SK-N-SH (cell line): ENCODE data around the gene PLAC1. TPM values are rescaled to one million over a fixed set of nuclear protein-coding genes. Genes with fewer than 3 reads are reported as not detected.

Experiments
- CTCF ChIA-PET: fragments of 300-600, 350-600 bp; formaldehyde crosslinking; extraction: SDS; loops from one replicate; lab custom pipeline; 2021; lab: Yijun Ruan, JAX
- POLR2A ChIA-PET: fragments of 350-600 bp; sonication (Branson Sonifier 250); formaldehyde crosslinking; extraction: SDS; loops from one replicate; lab custom pipeline; 2020; ENCODE audit warnings: antibody characterized with exemption, inconsistent platforms; lab: Yijun Ruan, JAX
- DNase-seq: peaks from one replicate; pipeline ENCODE4 v3.0.0; 2012
- H2AFZ ChIP-seq: fragments of 200-600 bp; sonication (generic); 2 replicates; pipeline ENCODE4 v1.8.1; 2016; ENCODE audit warnings: antibody characterized with exemption, mild to moderate bottlenecking, low read depth
- H3F3A ChIP-seq: fragments of 200-600 bp; sonication (generic); replicated peaks from 2 replicates; pipeline ENCODE3; 2016; ENCODE audit warnings: antibody characterized with exemption, mild to moderate bottlenecking; ENCODE audit not compliant: insufficient read depth
- H3K27ac ChIP-seq, 2 experiments: fragments of 200-500 bp in 1 of 2; fragments of 200-600 bp in 1 of 2; sonication (Bioruptor generic) in 1 of 2; sonication (generic), shearing (Covaris generic) in 1 of 2; 2 replicates each; pipeline versions ENCODE4 v1.5.1 to v1.6.1; 2014 to 2016; ENCODE audit warnings: low read depth in 2 of 2, inconsistent platforms in 1 of 2, low read length in 1 of 2, mild to moderate bottlenecking in 1 of 2, mixed read lengths in 1 of 2
- H3K27me3 ChIP-seq: fragments of 200-600 bp; sonication (generic), shearing (Covaris generic); 2 replicates; pipeline ENCODE4 v1.6.1; 2016; ENCODE audit warnings: mixed run types; ENCODE audit not compliant: insufficient read depth
- H3K36me3 ChIP-seq, 2 experiments: fragments of 200-500 bp in 1 of 2; fragments of 200-600 bp in 1 of 2; sonication (Bioruptor generic) in 1 of 2; sonication (generic) in 1 of 2; replicated peaks in 1 of 2; 2 replicates each; pipeline versions ENCODE3 to v1.5.1; 2014 to 2016; ENCODE audit warnings: low read length in 1 of 2, mild to moderate bottlenecking in 1 of 2; ENCODE audit not compliant: insufficient read depth in 2 of 2, control insufficient read depth in 1 of 2
- H3K4me1 ChIP-seq, 2 experiments: fragments of 200-500 bp in 1 of 2; fragments of 200-600 bp in 1 of 2; sonication (Bioruptor generic) in 1 of 2; sonication (generic), shearing (Covaris generic) in 1 of 2; 2 replicates each; pipeline versions ENCODE4 v1.5.1 to v1.6.1; 2014 to 2016; ENCODE audit warnings: low read depth in 1 of 2, low read length in 1 of 2, mixed run types in 1 of 2; ENCODE audit not compliant: insufficient read depth in 2 of 2, control insufficient read depth in 1 of 2
- H3K4me2 ChIP-seq: fragments of 200-600 bp; sonication (generic), shearing (Covaris generic); 2 replicates; pipeline ENCODE4 v1.6.1; 2017; ENCODE audit warnings: mixed run types
- H3K4me3 ChIP-seq, 2 experiments: fragments of 200-500 bp in 1 of 2; fragments of 200-600 bp in 1 of 2; sonication (Bioruptor generic) in 1 of 2; sonication (generic), shearing (Covaris generic) in 1 of 2; 2 replicates each; pipeline versions ENCODE4 v1.5.1 to v1.8.1; 2014 to 2016; ENCODE audit warnings: low read depth in 2 of 2, inconsistent platforms in 1 of 2, low read length in 1 of 2, mild to moderate bottlenecking in 1 of 2, mixed read lengths in 1 of 2, moderate library complexity in 1 of 2
- H3K79me2 ChIP-seq: fragments of 200-600 bp; sonication (generic); 2 replicates; pipeline ENCODE4 v1.8.1; 2017; ENCODE audit warnings: mild to moderate bottlenecking; ENCODE audit not compliant: insufficient read depth
- H3K9ac ChIP-seq: fragments of 200-600 bp; sonication (generic); 2 replicates; pipeline ENCODE4 v1.6.1; 2017; ENCODE audit warnings: mixed run types
- H3K9me2 ChIP-seq: fragments of 200-600 bp; sonication (generic); 2 replicates; pipeline ENCODE4 v1.6.1; 2017; ENCODE audit warnings: mixed run types
- H3K9me3 ChIP-seq: fragments of 200-600 bp; sonication (generic); 2 replicates; pipeline ENCODE4 v1.6.1; 2017; ENCODE audit warnings: mixed run types, mild to moderate bottlenecking, moderate library complexity
- H4K20me1 ChIP-seq: fragments of 200-600 bp; sonication (generic); 2 replicates; pipeline ENCODE4 v1.6.1; 2017; ENCODE audit warnings: mild to moderate bottlenecking, mixed run types; ENCODE audit not compliant: insufficient read depth
- CHD2 ChIP-seq: fragments of 150-350 bp; IDR thresholded peaks from 2 replicates; pipeline ENCODE4 v1.6.1; 2018; ENCODE audit warnings: low read length; ENCODE audit not compliant: partially characterized antibody
- FOSL2 ChIP-seq: IDR thresholded peaks from 2 replicates; pipeline ENCODE4 v1.4.0; 2012; ENCODE audit warnings: low read depth, mild to moderate bottlenecking, moderate library complexity, borderline replicate concordance
- FOXM1 ChIP-seq: IDR thresholded peaks from 2 replicates; pipeline ENCODE4 v1.4.0; 2012; ENCODE audit warnings: low read depth, mild to moderate bottlenecking
- GABPA ChIP-seq: IDR thresholded peaks from 2 replicates; pipeline ENCODE4 v1.4.0; 2012; ENCODE audit warnings: low read depth, mild to moderate bottlenecking
- GATA2 ChIP-seq: sonication (generic); formaldehyde crosslinking; IDR thresholded peaks from 2 replicates; pipeline ENCODE4 v1.5.0; 2020; ENCODE audit warnings: mild to moderate bottlenecking, missing genetic modification reagents
- MEF2A ChIP-seq: IDR thresholded peaks from 2 replicates; pipeline ENCODE4 v1.4.0; 2012; ENCODE audit warnings: low read depth, borderline replicate concordance
- MXI1 ChIP-seq: IDR thresholded peaks from 2 replicates; pipeline ENCODE4 v1.6.1; 2012; ENCODE audit warnings: mild to moderate bottlenecking, low read depth, low read length, improper control_type of control experiment
- NFIC ChIP-seq: IDR thresholded peaks from 2 replicates; pipeline ENCODE4 v1.4.0; 2012; ENCODE audit warnings: borderline replicate concordance
- NRF1 ChIP-seq: IDR thresholded peaks from 2 replicates; pipeline ENCODE4 v1.6.1; 2012; ENCODE audit warnings: low read depth, mild to moderate bottlenecking, low read length
- POLR2AphosphoS5 ChIP-seq: IDR thresholded peaks from 2 replicates; pipeline ENCODE4 v1.6.1; 2012; ENCODE audit warnings: low read depth, low read length
- RAD21 ChIP-seq: IDR thresholded peaks from 2 replicates; pipeline ENCODE4 v1.6.1; 2012; ENCODE audit warnings: mild to moderate bottlenecking, low read length
- RFX5 ChIP-seq: IDR thresholded peaks from 2 replicates; pipeline ENCODE4 v1.6.1; 2012; ENCODE audit warnings: mild to moderate bottlenecking, improper control_type of control experiment, low read length
- SIN3A ChIP-seq: IDR thresholded peaks from 2 replicates; pipeline ENCODE4 v1.6.1; 2012; ENCODE audit warnings: low read depth, mild to moderate bottlenecking, low read length, moderate library complexity, borderline replicate concordance
- SMC3 ChIP-seq: IDR thresholded peaks from 2 replicates; pipeline ENCODE4 v1.6.1; 2012; ENCODE audit warnings: low read depth, low read length, improper control_type of control experiment
- TCF12 ChIP-seq: IDR thresholded peaks from 2 replicates; pipeline ENCODE4 v1.4.0; 2012
- YY1 ChIP-seq: IDR thresholded peaks from 2 replicates; pipeline ENCODE4 v1.4.0; 2012; ENCODE audit warnings: low read depth, mild to moderate bottlenecking
- polyA plus RNA-seq, 3 experiments: library from polyadenylated mRNA; depleted of rRNA; stranded (reverse); fragments of >200 nt; gene quantifications; 2 replicates each; pipeline ENCODE4 v1.2.3, GENCODE V29; 2012
- TF ChIP-seq, protein P1 (sequence below): fragments of 200-600 bp; sonication (generic); IDR thresholded peaks from 2 replicates; pipeline ENCODE4 v1.6.1; 2017; ENCODE audit warnings: antibody characterized with exemption, mild to moderate bottlenecking, moderate library complexity
- TF ChIP-seq, protein P2 (sequence below): IDR thresholded peaks from 2 replicates; pipeline ENCODE4 v1.4.0; 2012; ENCODE audit warnings: low read depth
- TF ChIP-seq, protein P3 (sequence below): fragments of 150-350 bp; IDR thresholded peaks from 2 replicates; pipeline ENCODE4 v1.6.1; 2016; ENCODE audit warnings: mild to moderate bottlenecking, low read depth, low read length
- TF ChIP-seq, protein P4 (sequence below): IDR thresholded peaks from 2 replicates; pipeline ENCODE4 v1.4.0; 2012; ENCODE audit warnings: low read depth, borderline replicate concordance
- TF ChIP-seq, protein P5 (sequence below): IDR thresholded peaks from 2 replicates; pipeline ENCODE4 v1.6.1; 2012; ENCODE audit warnings: mild to moderate bottlenecking, low read depth, low read length, moderate library complexity

Gene PLAC1
- polyA plus RNA-seq, 1 of the 3 experiments (the other 2 are of a cell fraction) = 50.9 TPM

DNA sequence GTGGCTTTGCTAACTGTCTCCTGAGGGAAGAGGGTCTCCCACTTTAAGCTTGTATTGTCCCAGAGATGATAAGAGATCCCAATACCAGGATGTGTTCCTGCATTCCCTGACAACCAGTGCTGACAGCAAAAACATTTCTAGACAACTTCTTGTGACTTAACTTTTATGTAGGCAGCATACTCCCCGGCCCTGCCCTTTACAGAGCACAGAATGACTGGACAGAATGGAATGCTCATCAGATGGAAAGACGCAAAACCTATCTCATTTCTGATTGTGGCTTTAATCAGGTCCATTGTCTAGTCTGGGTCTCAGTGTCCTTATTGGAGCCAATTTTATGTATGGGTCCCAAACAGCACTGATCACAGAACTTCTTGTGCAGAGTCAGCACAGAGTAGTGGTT, 18.2 kb upstream of the PLAC1 start (continued):
- TF ChIP-seq, protein P1, sequence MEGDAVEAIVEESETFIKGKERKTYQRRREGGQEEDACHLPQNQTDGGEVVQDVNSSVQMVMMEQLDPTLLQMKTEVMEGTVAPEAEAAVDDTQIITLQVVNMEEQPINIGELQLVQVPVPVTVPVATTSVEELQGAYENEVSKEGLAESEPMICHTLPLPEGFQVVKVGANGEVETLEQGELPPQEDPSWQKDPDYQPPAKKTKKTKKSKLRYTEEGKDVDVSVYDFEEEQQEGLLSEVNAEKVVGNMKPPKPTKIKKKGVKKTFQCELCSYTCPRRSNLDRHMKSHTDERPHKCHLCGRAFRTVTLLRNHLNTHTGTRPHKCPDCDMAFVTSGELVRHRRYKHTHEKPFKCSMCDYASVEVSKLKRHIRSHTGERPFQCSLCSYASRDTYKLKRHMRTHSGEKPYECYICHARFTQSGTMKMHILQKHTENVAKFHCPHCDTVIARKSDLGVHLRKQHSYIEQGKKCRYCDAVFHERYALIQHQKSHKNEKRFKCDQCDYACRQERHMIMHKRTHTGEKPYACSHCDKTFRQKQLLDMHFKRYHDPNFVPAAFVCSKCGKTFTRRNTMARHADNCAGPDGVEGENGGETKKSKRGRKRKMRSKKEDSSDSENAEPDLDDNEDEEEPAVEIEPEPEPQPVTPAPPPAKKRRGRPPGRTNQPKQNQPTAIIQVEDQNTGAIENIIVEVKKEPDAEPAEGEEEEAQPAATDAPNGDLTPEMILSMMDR = no peak
- TF ChIP-seq RFX5 = no peak
- TF ChIP-seq, protein P2, sequence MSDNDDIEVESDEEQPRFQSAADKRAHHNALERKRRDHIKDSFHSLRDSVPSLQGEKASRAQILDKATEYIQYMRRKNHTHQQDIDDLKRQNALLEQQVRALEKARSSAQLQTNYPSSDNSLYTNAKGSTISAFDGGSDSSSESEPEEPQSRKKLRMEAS = no peak
- TF ChIP-seq MEF2A = no peak
- no peak for TF ChIP-seq NRF1
- TF ChIP-seq TCF12 = peak; percentile 69; the same call in 1 of the 2 replicates
- TF ChIP-seq GATA2 (CRISPR knock-in tag) = no peak
- peak; percentile 73 for TF ChIP-seq FOSL2
- TF ChIP-seq NFIC = peak; percentile 50; the same call in 1 of the 2 replicates

DNA sequence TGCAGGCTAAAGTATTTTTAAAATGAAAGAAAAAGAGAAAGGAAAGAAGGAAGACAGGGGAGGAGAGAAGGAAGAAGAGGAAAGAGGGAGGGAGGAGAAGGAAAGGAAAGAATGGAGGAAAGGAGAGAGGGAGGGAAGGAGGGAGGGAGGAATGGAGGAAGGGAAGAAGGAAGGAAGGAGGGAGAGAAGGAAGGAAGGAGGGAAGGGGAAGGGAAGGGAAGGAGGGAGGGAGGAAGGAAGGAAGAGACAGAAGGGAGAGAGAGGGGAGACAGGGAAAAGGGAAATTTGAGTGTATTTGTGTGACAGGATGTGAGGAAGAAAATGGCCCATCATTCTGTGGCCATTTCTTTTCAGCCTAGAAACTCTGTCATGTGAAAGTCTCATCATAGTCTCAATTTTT, 14.9 kb upstream of the PLAC1 start:
- H3K4me2 ChIP-seq = no peak overlapping the region
- H3K9ac ChIP-seq = no peak overlapping the region
- no peaks in the 10 kb centered on the region for H3K36me3 ChIP-seq
- H2AFZ ChIP-seq = 0 out of 2 replicates have a peak overlapping the region, but pooled peaks have one; percentile 45
- H3K9me3 ChIP-seq = no peaks in the 10 kb centered on the region
- H3K27me3 ChIP-seq = no peaks in the 10 kb centered on the region
- TF ChIP-seq MXI1 = no peak
- TF ChIP-seq, protein P3, sequence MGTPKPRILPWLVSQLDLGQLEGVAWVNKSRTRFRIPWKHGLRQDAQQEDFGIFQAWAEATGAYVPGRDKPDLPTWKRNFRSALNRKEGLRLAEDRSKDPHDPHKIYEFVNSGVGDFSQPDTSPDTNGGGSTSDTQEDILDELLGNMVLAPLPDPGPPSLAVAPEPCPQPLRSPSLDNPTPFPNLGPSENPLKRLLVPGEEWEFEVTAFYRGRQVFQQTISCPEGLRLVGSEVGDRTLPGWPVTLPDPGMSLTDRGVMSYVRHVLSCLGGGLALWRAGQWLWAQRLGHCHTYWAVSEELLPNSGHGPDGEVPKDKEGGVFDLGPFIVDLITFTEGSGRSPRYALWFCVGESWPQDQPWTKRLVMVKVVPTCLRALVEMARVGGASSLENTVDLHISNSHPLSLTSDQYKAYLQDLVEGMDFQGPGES = no peak
- TF ChIP-seq, protein P4, sequence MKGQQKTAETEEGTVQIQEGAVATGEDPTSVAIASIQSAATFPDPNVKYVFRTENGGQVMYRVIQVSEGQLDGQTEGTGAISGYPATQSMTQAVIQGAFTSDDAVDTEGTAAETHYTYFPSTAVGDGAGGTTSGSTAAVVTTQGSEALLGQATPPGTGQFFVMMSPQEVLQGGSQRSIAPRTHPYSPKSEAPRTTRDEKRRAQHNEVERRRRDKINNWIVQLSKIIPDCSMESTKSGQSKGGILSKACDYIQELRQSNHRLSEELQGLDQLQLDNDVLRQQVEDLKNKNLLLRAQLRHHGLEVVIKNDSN = no peak
- TF ChIP-seq NFIC = no peak
- no peak for TF ChIP-seq SIN3A
- no peak for TF ChIP-seq RFX5
- TF ChIP-seq TCF12 = no peak
- TF ChIP-seq SMC3 = no peak
- TF ChIP-seq, protein P5, sequence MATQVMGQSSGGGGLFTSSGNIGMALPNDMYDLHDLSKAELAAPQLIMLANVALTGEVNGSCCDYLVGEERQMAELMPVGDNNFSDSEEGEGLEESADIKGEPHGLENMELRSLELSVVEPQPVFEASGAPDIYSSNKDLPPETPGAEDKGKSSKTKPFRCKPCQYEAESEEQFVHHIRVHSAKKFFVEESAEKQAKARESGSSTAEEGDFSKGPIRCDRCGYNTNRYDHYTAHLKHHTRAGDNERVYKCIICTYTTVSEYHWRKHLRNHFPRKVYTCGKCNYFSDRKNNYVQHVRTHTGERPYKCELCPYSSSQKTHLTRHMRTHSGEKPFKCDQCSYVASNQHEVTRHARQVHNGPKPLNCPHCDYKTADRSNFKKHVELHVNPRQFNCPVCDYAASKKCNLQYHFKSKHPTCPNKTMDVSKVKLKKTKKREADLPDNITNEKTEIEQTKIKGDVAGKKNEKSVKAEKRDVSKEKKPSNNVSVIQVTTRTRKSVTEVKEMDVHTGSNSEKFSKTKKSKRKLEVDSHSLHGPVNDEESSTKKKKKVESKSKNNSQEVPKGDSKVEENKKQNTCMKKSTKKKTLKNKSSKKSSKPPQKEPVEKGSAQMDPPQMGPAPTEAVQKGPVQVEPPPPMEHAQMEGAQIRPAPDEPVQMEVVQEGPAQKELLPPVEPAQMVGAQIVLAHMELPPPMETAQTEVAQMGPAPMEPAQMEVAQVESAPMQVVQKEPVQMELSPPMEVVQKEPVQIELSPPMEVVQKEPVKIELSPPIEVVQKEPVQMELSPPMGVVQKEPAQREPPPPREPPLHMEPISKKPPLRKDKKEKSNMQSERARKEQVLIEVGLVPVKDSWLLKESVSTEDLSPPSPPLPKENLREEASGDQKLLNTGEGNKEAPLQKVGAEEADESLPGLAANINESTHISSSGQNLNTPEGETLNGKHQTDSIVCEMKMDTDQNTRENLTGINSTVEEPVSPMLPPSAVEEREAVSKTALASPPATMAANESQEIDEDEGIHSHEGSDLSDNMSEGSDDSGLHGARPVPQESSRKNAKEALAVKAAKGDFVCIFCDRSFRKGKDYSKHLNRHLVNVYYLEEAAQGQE = no peak
- no peak for TF ChIP-seq GATA2 (CRISPR knock-in tag)
- TF ChIP-seq FOSL2 = no peak
- no peak for TF ChIP-seq GABPA
- TF ChIP-seq CHD2 = no peak
- TF ChIP-seq POLR2AphosphoS5 = no peak
- TF ChIP-seq YY1 = no peak
- no peak for TF ChIP-seq RAD21
- TF ChIP-seq, protein P2 = no peak
- no peak for TF ChIP-seq NRF1
- no peak for TF ChIP-seq FOXM1
- H3K4me1 ChIP-seq = peaks cover 10 to 28% of the 10 kb centered on the region in 2 experiments; a peak in 3 of 4 replicates
- no peak overlapping the region for H3K4me3 ChIP-seq
- no peaks in the 10 kb centered on the region for H4K20me1 ChIP-seq
- no peak overlapping the region; a peak in 1 of 4 replicates for H3K27ac ChIP-seq
- H3K79me2 ChIP-seq = no peaks in the 10 kb centered on the region
- peaks cover 32% of the 10 kb centered on the region for H3F3A ChIP-seq
- ChIA-PET POLR2A (no interaction called here), CTCF (no interaction called here)
- no peak for DNase-seq
- no peaks in the 10 kb centered on the region for H3K9me2 ChIP-seq
